ENCODE data around the gene SLC22A25.

Gene SLC22A25

GRCh38 chr11:63229815-63230214 lies 13.6 kb downstream of the SLC22A25 start:
- DNase-seq, result no peak

- DNase-seq, result no peak
Observed at GRCh38 chr11:63227521-63228107, 15.8 kb downstream of the SLC22A25 start.

DNA sequence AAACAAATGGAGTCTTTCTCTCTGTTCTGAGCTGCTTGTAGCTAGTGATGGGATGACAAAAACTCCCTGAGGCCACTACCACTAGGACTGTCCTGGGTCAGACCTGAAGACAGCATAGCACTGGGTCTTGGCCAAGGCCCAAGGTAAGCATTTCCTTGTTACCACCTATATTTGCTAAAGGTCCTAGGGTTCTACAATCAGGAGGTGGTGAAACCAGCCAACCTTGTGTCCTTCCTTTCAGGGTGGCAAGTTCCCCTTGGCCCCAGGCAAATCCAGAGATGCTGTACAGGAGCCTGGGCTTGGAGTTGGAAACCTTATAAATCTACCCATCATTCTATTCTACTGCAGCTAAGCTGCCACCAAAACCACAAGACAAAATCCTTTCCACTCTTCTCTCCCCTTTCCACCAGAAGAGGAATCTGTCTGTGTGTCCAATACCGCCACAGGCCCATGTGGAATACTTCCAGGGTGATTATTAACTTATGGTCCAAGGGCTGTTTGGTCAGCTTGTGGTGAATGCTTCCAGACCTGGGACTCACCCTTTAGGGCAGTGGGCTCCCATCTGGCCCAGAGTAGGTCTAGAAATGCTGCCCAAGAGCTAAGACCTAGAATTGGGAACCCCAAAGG lies 16.8 kb downstream of the SLC22A25 start:
- no peak for DNase-seq

GRCh38 chr11:63214093-63214492 lies 29.3 kb downstream of the SLC22A25 start:
- no peak for DNase-seq

- no peak for DNase-seq
Observed at GRCh38 chr11:63212742-63213141, 30.7 kb downstream of the SLC22A25 start.

- no peak for DNase-seq
Observed at GRCh38 chr11:63210111-63210510, 33.3 kb downstream of the SLC22A25 start.
